Stimulated activated CD4-positive, alpha-beta T cell treated with anti-CD3 and anti-CD28 coated beads, Interleukin-1b, Interleukin-23, amount 100 ng/mL, for 48 hours (primary cell): ENCODE results near the gene MAD1L1.

Experiments used
- DNase-seq: peaks from one replicate; pipeline ENCODE4 v3.0.0-alpha.2; 2020

The MAD1L1 gene

GRCh38 chr7:2131341-2131740, 101.4 kb downstream of the MAD1L1 start:
- no peak for DNase-seq

- no peak for DNase-seq
Observed at GRCh38 chr7:2130096-2130375, 102.7 kb downstream of the MAD1L1 start.

- no peak for DNase-seq
Observed at GRCh38 chr7:2129323-2130095, 103.2 kb downstream of the MAD1L1 start.

- no peak for DNase-seq
Observed at GRCh38 chr7:2128601-2129322, 104.0 kb downstream of the MAD1L1 start.

GRCh38 chr7:2126621-2127020, 106.1 kb downstream of the MAD1L1 start:
- no peak for DNase-seq

- no peak for DNase-seq
Observed at GRCh38 chr7:2125931-2126330, 106.8 kb downstream of the MAD1L1 start.

- DNase-seq: no peak
Observed at GRCh38 chr7:2124604-2125345, 108.0 kb downstream of the MAD1L1 start.

GRCh38 chr7:2123916-2124315, 108.8 kb downstream of the MAD1L1 start:
- no peak for DNase-seq

GRCh38 chr7:2123360-2123759, 109.4 kb downstream of the MAD1L1 start:
- DNase-seq: no peak

GRCh38 chr7:2122651-2123050, 110.1 kb downstream of the MAD1L1 start:
- DNase-seq: no peak

- DNase-seq: no peak
Observed at GRCh38 chr7:2120841-2121830, 111.6 kb downstream of the MAD1L1 start.

- DNase-seq: peak; percentile 28
Observed at GRCh38 chr7:2120251-2120660, 112.5 kb downstream of the MAD1L1 start.

GRCh38 chr7:2118630-2119190, 114.0 kb downstream of the MAD1L1 start:
- DNase-seq: no peak

- no peak for DNase-seq
Observed at GRCh38 chr7:2118056-2118455, 114.7 kb downstream of the MAD1L1 start.

- no peak for DNase-seq
Observed at GRCh38 chr7:2117646-2118045, 115.1 kb downstream of the MAD1L1 start.

- no peak for DNase-seq
Observed at GRCh38 chr7:2116989-2117591, 115.7 kb downstream of the MAD1L1 start.

- DNase-seq: no peak
Observed at GRCh38 chr7:2116448-2116810, 116.3 kb downstream of the MAD1L1 start.

GRCh38 chr7:2115760-2116447, 116.8 kb downstream of the MAD1L1 start:
- DNase-seq: no peak

- no peak for DNase-seq
Observed at GRCh38 chr7:2114926-2115759, 117.6 kb downstream of the MAD1L1 start.

- DNase-seq: no peak
Observed at GRCh38 chr7:2114052-2114451, 118.7 kb downstream of the MAD1L1 start.
